NCI-H1092 treated with DMSO at 0.1 percent for 48 hours (cell line): ENCODE data around the gene RPH3AL.
"Not testable (repeated sequence)": the region's sequence is repeated elsewhere in the genome, so short reads cannot be mapped to it uniquely, and the experiment has no call there.

Source experiments
- DNase-seq: peaks from one replicate; lab custom pipeline; 2025; lab: John Stamatoyannopoulos, UW

RPH3AL gene

DNA sequence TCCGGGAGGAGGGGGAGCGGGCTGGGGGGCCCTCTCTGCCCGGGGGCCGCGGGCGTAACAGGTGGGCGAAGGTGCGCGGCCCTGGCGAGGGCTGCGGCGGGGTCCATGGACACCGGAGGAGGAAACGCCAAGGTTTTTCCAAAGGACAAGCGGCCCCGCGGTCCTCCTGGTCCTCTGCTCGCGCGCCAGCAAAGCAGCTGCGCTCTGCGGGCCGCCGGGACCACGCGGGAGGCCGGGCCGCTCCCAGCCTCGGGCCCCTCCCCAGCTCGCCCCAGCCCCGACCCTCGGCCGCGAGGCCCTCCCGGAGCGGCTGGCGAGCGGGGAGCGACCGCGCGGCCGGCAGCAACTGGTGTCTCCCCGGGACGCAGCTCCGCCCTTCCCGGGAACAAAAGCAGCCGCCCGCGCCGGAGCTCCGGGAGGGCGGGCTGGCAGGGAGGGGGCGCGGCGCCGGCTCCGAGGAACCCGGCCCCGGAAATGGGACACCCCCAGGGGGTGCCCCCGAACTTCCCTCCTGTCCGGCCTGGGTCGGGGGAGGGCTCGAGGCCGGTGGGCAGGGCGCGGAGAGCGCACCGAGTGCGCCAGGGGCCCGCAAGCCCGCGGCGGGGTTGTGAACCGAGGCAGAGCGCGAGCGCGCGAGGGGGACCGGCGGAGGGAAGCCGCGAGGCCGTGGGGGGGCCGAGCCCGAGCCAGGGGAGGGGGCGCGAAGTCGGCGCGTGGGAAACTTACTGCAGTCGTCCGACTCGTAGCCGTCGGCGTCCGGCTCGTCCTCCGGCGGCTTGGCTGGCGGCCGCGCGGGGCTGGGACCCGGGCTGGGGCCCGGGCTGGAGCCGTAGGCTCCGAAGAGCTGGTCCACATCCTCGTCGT, 172.0 kb downstream of the RPH3AL start:
- no peak for DNase-seq

DNA sequence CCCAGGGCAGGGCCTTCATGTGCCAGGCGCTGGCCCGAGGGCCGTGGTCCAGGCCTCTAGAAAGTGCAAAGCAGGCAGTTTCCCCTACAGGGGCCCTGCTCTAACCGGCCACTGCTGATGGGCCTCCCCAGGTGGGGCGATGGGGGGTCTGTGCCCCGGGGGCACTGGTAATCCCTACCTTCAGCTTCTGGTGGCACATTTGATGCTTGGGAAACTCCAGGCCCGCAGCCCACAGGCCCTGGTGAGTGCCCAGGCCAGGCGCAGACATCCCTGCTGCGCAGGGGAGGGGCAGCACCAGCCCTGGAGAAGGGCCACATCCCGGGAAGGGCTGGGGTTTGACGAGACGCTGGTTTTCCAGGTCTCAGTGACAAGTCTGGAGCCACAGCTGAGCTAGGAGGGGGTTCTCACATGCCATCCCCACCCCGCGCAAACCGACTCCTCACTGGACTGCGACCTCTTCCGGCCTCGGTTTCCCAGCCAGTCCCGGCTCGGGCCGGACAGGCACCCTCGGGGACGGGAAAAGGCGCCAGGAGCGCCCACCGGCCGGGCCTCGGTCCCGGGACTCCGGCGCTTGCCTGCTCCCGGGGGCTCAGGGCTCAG, 172.7 kb downstream of the RPH3AL start:
- DNase-seq = no peak

DNA sequence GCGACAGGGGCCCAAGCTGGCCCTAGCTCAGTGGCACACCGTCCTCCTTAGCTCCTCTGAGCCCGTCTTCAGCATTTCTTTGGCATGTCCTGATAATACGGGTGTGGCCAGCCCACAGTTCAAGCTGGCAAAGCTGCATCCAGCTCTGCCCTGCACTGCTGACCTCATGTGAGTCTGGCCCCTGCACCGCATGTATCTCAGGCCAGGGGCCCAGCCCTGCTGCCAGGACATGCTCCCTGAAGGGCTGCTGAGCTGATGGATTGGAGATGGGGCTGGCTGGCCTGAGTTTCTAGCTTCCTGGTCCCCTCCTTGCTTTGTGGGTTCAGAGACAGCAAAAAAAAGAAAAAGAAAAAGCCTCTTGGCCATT, 173.6 kb downstream of the RPH3AL start:
- DNase-seq = no peak

DNA sequence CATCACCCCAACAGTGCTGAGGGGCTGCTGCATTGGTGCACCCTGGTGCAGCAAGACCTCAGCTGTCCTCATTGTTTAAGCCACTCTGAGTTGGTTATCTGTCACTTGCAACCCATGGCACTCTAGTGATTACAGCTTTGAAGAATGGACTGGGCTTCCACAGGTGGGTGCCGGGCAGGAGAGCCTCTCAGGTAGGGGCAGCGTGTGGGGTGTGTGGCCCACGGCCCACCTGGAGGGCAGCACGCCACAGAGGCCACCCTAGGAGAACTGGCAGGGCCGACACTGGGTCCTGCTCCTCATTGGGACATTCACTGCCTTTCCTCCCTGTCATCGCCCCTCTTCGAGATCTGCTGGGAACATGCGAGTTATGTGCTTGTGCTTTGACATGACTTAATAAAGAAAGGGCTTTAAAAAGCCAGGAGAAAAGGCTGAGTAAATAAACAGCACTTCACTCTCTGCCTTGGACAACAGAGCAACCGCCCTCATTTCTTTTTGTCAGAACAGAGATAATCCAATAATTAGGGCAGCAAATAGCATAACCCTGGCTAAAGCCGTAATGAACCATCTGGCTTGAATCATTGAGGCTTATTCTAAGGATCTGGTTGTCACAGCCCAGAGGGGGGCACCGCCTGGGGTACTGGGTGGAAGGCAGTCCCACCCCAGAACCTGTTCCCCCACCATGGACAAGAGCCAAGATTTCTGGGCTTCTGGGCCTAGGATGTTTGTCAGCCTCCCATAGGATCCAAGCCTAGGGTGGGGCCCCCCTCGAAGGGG, 174.1 kb downstream of the RPH3AL start:
- DNase-seq = peak; percentile 17

DNA sequence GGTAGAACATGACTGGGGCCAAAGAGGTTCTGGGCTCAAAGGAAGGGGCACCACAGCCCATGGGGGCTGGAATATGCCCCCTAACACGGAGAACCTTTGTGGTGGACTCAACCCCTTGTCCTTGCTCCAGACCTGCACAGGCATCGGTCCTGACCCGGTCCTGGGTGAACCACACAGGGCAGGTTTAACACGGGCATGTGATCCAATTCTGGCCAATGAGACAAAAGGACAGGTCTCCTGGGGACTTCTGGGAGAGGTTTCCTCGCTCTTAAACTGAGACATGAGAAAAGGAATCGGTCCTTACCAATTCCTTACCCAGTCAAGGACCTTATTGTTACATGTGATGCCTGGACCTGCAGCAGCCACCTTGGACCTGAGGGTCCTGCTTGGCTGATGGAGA, 174.8 kb downstream of the RPH3AL start:
- no peak for DNase-seq

DNA sequence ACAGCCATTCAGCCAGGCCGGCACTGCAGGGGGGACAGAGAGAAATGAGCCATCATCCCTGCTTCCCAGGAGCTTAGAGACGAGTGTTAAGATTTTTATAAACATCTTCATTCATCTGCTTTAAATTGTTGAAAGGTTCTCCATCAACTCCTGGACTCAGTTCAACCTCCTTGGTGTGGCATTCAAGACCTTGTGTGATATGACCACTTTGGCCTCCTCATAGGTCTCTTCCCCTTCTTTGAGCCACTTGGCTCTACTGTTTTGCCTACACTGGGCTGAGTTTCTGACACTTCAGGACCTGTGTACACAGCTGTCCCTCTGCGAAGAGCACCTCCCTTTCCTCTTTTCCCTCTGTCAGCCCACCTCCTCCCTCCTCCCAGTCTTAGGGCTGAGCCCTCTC, 175.5 kb downstream of the RPH3AL start:
- no peak for DNase-seq

DNA sequence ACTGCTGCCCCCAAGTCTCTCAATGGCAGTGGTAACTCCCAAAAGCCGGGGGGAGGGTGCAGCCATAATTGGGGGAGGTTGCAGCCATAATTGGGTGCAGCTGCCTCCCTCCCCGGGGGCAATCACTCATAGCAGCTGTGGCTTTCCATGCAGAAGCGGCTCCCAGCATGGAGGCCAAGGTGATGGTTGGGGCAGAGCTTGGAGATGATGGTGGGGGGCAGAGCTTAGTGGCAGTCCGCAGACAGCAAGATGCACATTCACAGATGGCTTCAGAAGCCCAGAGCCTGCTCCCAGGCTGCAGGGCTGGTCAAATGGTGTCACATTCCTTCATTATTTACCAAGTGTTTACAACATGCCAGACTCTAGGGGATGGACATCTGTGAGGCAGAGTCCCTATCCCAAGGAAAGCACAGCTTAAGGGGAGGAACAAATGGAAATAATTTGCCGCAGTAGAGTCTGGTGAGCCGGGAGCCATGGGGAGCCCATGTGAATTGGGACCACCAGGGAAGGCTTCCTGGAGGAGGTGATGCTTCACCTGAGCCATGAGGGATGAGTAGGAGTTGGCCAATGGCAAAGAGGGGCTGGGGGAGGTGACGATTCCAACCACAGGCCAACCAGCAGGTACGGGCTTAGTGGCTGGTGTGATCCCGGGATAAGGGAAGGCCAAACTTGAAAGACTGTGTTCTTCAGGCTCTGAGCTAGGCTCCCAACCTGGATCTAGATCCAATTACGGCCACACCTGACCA, 179.3 kb downstream of the RPH3AL start:
- no peak for DNase-seq

DNA sequence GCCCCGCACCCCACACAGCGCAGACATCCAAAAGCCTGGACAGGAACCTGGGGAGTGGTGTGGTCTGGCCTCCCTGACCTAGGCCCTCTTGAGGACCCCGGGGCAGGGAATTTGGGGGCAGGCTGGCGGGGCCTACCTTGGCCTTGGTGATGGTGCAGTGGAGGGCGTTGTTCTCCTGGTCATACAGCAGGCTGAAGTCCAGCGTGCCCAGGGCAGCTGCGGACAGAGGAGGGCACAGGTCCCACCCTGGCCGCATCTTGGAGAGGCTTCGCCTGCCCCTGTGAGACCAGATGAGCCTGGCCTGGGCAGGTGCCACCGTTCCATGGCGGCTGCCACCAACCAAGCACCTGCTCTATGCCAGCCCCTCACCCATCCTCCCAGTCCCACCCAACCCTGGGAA, 180.2 kb downstream of the RPH3AL start:
- DNase-seq = no peak

DNA sequence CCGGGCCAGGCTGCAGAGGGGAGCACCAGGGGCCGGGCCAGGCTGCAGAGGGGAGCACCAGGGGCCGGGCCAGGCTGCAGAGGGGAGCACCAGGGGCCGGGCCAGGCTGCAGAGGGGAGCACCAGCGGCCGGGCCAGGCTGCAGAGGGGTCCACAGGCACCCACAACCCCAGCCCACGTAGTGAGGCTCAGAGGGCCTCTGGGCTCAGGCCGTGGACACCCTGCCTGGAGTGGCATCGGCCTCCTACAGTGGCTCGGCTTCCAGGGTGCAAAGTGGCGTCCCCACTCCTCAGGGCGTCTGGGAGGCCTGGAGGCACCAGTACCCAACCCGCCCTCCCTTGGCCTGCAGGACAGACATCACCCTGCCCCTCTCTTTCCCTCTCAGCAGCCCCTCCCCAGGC, 180.7 kb downstream of the RPH3AL start:
- DNase-seq = no peak

DNA sequence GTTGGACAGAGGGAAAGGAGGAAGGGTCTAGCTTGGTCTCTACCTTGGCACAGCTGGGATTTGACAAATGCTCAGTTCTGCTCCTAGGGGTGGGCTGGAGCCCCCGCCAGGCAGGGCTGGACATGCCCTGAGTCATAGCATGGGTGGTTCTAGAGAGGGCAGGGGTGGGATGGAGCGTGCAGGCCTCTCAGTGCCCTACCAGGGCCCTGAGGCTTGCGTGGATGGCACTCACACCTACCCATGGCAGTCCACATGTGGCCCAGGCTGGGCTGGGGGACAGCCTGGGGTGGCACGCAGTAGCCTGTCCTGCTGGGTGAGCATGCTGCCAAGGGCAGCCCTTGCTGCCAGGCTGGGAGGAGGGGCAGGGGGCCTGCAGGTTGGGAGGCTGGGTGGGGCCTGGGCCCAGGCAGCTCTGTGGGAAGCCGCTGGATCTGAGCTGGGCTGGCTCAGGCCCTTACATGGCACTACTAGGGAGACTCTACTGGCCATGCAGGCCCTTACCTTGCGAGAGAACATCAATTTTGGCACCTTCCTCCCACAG, 182.4 kb downstream of the RPH3AL start:
- DNase-seq = no peak

DNA sequence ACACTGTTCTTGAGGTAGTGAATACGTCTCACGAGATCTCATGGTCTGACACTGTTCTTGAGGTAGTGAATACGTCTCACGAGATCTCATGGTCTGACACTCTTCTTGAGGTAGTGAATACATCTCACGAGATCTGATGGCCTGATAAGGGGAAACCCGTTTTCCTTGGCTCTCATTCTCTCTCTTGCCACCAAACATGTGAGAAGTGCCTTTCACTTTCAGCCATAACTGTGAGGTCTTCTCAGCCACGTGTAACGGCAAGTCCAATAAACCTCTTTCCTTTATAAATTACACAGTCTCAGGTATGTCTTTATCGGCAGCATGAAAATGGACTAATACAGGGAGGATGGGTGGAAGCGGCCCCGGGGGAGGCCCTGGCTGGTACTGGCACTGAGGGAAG, 184.0 kb downstream of the RPH3AL start:
- DNase-seq = not testable (repeated sequence)

DNA sequence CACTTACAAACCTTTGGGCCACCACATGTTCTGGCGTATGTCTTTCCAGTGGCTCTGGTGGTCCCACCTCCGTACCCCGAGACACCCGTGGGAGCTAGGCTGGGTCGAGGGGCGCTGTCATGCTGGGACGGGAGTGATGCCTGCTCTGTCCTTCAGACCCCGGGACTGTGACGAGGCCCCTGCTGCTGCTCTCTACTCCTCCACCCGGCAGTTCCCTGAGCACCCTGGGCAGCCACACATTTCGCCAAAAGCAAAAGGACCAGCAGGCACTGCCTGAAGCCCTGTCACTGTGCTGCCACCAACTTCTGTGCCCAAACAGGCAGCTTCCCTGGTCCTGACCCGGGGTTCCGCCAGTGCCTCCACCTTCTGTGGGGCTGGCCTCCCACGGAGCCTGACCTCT, 186.7 kb downstream of the RPH3AL start:
- no peak for DNase-seq

DNA sequence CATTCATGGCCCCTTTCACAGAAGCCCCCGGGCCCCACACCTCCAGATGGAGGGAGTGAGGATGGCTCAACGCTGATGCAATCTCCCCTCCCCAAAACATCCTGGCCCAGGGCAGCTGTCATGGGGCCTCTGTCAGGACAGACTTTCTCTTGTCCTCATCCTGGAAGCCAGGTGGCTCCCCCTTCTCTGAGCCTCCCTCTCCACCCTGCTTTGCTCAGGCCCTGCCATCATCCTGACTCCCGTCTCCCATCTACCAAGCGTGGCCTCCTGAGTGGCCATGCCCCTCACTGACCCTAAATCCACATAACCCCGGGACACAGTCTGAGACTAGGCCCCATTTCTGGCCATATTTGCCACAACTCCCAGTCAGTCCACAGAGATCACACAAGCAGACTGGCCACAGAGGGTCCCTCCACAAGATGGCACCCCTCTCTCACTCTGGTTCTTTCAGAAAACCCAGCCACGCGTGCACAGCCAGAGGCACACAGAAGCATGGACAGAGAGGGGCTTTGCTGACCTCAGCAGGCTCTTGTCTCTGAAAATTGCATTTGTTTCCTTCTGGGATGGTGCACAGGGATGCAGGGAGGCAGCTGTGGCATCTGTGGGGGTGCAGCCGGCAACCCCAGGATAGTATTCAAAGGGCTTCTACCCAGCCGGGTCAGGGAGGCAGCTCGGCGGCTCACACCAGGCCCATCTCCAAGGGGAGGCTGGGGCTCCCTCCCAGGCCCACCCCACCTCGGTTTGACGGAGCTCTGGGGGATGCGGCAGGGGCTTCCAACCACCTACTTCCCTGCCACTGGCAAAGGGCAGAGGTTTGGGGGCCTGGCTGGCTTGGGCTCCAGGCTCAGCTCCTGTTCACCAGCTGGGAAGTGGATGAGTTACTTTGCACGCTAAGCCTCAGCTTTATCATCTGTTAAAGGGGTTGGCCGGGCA, 188.0 kb downstream of the RPH3AL start:
- DNase-seq = no peak

DNA sequence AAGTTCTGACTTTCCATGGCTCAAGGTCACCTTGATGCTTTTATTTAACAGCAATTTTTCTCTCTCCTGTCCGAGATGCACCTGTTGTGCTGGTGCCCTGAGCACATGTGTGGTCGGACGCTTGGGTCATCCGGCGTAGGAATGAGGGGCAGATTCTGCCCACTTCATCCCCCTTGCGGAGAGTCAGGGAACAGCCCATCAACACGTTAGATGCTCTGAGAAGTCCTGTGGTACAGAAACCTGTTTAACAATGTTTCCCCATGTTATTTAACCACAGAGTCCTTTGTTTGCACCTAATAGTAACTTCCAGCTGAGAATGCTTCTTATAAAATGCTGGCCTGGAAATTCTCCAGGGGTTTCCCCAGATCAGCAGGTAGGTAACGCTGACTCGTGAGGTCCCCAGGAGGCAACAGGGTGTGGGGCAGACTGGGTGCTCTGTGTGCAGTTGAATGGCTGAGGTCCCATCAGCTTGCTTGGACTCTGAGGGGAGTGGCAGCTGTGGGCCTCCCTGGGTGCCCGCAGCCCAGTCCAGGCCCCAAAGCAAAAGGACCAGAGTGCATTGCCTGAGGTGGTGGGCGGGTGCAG, 189.0 kb downstream of the RPH3AL start:
- DNase-seq = no peak

DNA sequence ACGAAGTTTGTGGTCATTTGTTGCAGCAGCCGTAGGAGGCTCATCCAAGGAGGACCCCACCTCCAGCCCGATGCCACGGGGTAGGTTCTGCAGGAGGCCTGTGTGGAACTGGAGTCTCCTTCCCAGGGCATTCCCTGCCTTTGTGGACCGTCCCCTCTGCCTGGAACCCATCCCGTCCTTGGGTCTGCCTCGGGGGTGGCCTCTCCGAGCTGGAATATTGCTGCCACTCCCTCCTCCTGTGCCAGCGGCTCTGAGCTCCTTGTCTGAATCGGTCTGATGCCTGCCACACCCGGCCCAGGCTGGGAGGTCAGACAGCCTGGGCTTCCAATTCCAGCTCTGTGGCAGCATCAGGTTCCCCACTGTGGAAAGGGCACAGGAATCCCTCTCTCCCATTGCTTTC, 189.9 kb downstream of the RPH3AL start:
- DNase-seq = no peak
